AG04449 (cell line): ENCODE data around the gene LDB3.

Source experiments
- CTCF ChIA-PET: fragments of 350-600 bp; formaldehyde crosslinking; extraction: SDS; loops from one replicate; lab custom pipeline; 2021; ENCODE audit warnings: antibody characterized with exemption; lab: Yijun Ruan, JAX
- POLR2A ChIA-PET: fragments of 400-600, 350-600 bp; formaldehyde crosslinking; extraction: SDS; loops from one replicate; lab custom pipeline; 2020; ENCODE audit warnings: antibody characterized with exemption, inconsistent platforms; lab: Yijun Ruan, JAX
- DNase-seq: peaks from one replicate; pipeline ENCODE4 v3.0.0-alpha.2; 2010; ENCODE audit warnings: low read depth, low spot score
- H3K4me3 ChIP-seq: 2 replicates; pipeline ENCODE4 v1.5.1; 2011; ENCODE audit warnings: low read depth, mild to moderate bottlenecking, control low read depth, low read length
- TF ChIP-seq, protein P1 (sequence below): IDR thresholded peaks from one replicate; pipeline ENCODE4 v1.5.1; 2011; ENCODE audit warnings: mild to moderate bottlenecking, moderate library complexity, low read length, control low read depth, inconsistent platforms; ENCODE audit not compliant: insufficient read depth; ENCODE audit errors: missing control alignments

Gene LDB3

DNA sequence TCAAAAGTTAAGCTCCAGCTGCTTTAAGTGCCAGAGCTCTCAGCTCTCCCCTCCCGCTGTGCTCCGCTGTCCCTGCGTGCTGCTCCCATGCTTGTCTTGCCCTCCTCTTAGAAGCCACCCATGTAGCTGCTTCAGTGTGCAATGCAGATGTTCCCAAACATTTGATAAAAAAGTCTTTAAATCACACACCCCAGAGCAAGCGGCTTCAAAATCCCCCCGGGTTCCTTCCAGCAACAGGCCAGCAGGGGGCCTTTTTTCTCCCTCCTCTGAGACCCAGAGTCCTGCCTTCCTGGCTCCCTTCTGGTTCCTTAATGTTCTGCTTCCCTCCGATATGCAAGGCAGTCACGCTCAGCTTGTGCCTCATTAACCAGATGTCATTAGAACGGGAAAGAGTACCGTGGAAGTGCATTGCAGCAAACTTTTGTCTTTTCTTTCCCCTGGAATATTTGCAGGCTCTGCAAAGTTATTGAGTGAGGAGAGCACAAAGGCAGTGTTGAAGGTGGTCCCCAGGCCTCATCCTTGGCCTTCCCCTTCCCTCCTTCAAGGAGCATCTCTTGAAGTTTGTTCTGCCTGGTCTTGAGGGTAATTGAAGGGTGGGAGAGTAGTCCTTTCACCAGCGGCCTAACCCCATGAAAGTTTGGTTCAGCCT, 25.5 kb downstream of the LDB3 start:
- H3K4me3 ChIP-seq, result no peak overlapping the region
- ChIA-PET CTCF (interaction anchor here (0.7 to 5.4 kb wide), 30 partner anchors 9 to 392 kb away, joined by 3 to 85 read pairs (median 4); partner anchors contain the start of gene SNCG), POLR2A (interaction anchor here (0.5 kb wide), 1 partner anchor 16 kb away, joined by 3 read pairs; no protein-coding TSS in a partner anchor)
- TF ChIP-seq, protein P1, sequence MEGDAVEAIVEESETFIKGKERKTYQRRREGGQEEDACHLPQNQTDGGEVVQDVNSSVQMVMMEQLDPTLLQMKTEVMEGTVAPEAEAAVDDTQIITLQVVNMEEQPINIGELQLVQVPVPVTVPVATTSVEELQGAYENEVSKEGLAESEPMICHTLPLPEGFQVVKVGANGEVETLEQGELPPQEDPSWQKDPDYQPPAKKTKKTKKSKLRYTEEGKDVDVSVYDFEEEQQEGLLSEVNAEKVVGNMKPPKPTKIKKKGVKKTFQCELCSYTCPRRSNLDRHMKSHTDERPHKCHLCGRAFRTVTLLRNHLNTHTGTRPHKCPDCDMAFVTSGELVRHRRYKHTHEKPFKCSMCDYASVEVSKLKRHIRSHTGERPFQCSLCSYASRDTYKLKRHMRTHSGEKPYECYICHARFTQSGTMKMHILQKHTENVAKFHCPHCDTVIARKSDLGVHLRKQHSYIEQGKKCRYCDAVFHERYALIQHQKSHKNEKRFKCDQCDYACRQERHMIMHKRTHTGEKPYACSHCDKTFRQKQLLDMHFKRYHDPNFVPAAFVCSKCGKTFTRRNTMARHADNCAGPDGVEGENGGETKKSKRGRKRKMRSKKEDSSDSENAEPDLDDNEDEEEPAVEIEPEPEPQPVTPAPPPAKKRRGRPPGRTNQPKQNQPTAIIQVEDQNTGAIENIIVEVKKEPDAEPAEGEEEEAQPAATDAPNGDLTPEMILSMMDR, result peak; percentile 66
- no peak for DNase-seq

DNA sequence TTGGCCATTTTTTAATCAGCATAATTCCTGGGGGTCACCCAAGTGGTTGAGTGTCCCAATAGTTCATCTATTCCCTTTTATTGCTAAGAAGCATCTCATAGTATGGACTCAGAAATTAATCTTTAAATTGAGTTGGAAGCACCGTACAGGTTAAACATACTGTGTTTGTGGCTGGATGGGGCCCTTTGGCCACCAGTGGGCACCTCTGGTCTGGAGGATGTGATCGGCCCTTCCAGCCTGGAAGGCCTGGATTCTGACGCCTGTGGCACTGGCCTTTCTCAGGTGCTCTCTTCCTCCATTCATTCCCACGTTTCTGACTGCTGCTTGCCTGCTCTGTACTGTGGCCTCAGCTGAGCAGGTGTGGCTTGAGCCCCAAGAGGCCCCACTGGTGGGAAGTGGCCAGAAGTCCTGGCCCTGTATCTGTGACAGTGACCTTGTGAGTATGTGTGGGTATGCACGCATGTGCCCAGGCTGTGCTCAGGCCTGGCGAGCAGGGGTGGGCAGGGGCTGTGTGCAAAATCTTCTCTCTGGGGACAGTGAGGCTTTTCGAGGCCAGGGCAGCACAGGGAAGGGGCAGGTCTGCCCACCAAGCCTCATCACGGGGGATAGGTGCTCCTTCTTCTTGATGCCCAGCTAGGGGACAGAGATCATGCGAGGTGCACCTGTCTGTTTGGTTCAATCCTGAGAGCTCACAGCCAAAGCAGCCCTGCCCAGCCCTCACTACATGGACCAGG, 30.1 kb downstream of the LDB3 start:
- no peak for DNase-seq
- ChIA-PET CTCF (interaction anchor here (0.8 to 2.6 kb wide), 3 partner anchors 9 to 201 kb away, joined by 4 to 17 read pairs (median 6); no protein-coding TSS in a partner anchor), POLR2A (no interaction called here)
- TF ChIP-seq, protein P1, result no peak
- no peak overlapping the region for H3K4me3 ChIP-seq

DNA sequence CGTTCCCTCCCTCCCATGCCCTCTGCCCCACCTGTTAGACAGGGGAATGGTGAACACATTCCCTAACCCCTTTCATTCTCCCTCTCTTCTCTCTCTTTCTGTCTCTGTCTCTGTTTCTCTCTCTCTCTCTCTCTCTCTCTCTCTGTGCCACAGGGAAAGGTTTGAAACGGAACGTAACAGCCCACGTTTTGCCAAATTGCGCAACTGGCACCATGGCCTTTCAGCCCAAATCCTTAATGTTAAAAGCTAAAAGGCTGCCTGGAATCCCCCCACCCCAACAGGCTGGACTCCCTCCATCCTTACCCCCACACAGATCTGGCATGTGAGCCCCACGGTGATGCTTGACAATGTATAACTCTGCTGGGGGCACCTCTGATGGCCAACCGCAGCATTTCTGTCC, 30.8 kb downstream of the LDB3 start:
- ChIA-PET POLR2A (no interaction called here), CTCF (interaction anchor here (0.8 to 2.6 kb wide), 3 partner anchors 10 to 200 kb away, joined by 4 to 17 read pairs (median 6); no protein-coding TSS in a partner anchor)
- H3K4me3 ChIP-seq, result no peak overlapping the region
- DNase-seq, result no peak
- TF ChIP-seq, protein P1, result no peak

DNA sequence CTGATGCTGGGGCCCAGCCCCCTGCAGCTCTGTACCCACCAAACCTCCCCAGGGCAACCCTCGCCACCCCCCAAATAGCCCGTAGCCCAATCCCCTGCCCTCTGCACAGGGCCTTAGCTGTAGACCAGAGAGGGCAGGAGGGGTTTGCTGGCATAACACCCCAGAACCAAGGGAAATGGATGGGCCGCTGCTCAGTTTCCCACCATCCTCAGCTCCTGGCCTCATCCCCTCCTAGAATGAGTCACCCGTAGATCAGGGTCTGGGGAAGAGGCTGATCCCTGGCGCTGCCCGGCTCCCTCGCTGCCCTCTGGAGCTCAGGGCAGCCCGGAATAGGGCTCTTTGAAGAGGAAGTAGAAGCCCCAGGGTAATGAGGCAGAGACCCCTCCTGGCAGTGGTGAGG, 31.2 kb downstream of the LDB3 start:
- no peak overlapping the region for H3K4me3 ChIP-seq
- POLR2A ChIA-PET, result no interaction called here
- CTCF ChIA-PET, result interaction anchor here (1.8 to 2.6 kb wide), 2 partner anchors 10 to 13 kb away, joined by 6 to 17 read pairs; no protein-coding TSS in a partner anchor
- TF ChIP-seq, protein P1, result no peak
- no peak for DNase-seq

DNA sequence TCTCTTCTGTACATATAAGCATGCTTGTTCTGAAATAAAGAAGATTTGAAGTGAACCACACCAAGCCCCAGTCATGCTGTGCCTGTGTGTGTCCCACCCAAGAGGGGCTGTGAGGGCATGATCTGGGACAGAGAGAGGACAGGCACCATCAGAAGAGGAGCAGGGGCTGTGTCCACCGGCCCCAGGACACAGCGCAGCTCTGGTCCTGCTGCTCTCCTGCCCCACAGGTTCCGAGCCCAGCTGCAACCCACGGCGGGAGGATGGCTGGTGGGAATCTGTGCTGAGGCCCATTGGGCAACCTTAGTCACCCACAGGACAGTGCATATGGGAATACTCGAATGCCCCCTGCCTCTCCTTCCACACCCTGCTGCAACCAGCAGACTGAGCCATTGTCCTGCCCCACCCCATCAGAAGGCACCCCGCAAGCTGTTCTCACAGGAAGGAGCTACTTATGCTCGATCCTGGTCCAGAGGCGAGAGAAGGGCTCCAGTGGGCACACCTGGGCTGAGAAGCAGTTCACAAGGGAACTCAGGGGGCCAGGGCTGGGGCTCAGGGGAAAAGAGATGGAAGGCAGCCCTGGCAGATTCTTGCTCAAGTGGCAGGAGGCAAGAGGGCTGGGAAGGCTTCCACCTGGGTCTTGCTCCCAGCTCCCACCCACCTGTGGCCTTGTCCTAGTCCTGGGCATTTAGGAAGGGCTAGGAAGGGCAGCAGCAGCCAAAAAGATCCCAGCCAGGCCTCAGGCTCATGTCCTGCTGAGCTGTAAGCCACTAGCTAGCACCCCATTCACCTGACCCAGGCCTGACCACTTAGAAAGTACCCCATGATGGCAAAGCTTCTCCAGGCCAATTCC, 31.9 kb downstream of the LDB3 start:
- ChIA-PET CTCF (interaction anchor here (2.6 kb wide), 1 partner anchor 11 kb away, joined by 17 read pairs; no protein-coding TSS in a partner anchor), POLR2A (no interaction called here)
- TF ChIP-seq, protein P1, result no peak
- H3K4me3 ChIP-seq, result no peak overlapping the region
- no peak for DNase-seq
